COR-L47 (cell line): Measurements from ENCODE around the gene NOTCH3.

ENCODE experiments used
- DNase-seq: peaks from one replicate; lab custom pipeline; 2025; lab: John Stamatoyannopoulos, UW

NOTCH3 gene

GRCh38 chr19:15161028-15161984 lies 39.5 kb downstream of the NOTCH3 start:
- DNase-seq: peak; percentile 39

- DNase-seq: no peak
These were observed 41.5 kb downstream of the NOTCH3 start for GRCh38 chr19:15159251-15159650.

GRCh38 chr19:15156391-15156790 lies 44.4 kb downstream of the NOTCH3 start:
- DNase-seq: no peak

- DNase-seq: no peak
These were observed 45.5 kb downstream of the NOTCH3 start for GRCh38 chr19:15155296-15155695.

GRCh38 chr19:15154002-15154612 lies 46.7 kb downstream of the NOTCH3 start:
- no peak for DNase-seq

- DNase-seq: no peak
These were observed 51.1 kb downstream of the NOTCH3 start for GRCh38 chr19:15149737-15150136.

- no peak for DNase-seq
These were observed 53.7 kb downstream of the NOTCH3 start for GRCh38 chr19:15147090-15147489.

GRCh38 chr19:15144046-15144646 lies 56.6 kb downstream of the NOTCH3 start:
- DNase-seq: no peak

GRCh38 chr19:15142313-15142712 lies 58.5 kb downstream of the NOTCH3 start:
- DNase-seq: no peak

GRCh38 chr19:15141143-15141542 lies 59.7 kb downstream of the NOTCH3 start:
- no peak for DNase-seq

- DNase-seq: no peak
These were observed 62.4 kb downstream of the NOTCH3 start for GRCh38 chr19:15138427-15138826.

GRCh38 chr19:15137777-15138176 lies 63.0 kb downstream of the NOTCH3 start:
- DNase-seq: no peak

- DNase-seq: no peak
These were observed 64.4 kb downstream of the NOTCH3 start for GRCh38 chr19:15136234-15136954.

GRCh38 chr19:15129856-15130585 lies 70.8 kb downstream of the NOTCH3 start:
- no peak for DNase-seq

GRCh38 chr19:15128162-15128770 lies 72.5 kb downstream of the NOTCH3 start:
- DNase-seq: no peak

GRCh38 chr19:15126131-15126910 lies 74.5 kb downstream of the NOTCH3 start:
- no peak for DNase-seq

GRCh38 chr19:15125232-15126067 lies 75.3 kb downstream of the NOTCH3 start:
- DNase-seq: peak; percentile 96

- DNase-seq: no peak
These were observed 76.1 kb downstream of the NOTCH3 start for GRCh38 chr19:15124572-15125231.

GRCh38 chr19:15123900-15124299 lies 76.9 kb downstream of the NOTCH3 start:
- DNase-seq: no peak
